GM19025 (cell line): ENCODE data around the gene POR.
"Not testable (repeated sequence)": the region's sequence is repeated elsewhere in the genome, so short reads cannot be mapped to it uniquely, and the experiment has no call there.

Experiments used
- ATAC-seq: cut with Tn5 transposase; IDR thresholded peaks from one replicate; pipeline ENCODE4 v1.9.1; 2021; ENCODE audit warnings: mild to moderate bottlenecking, low read depth, moderate library complexity; ENCODE audit not compliant: unreplicated experiment

The POR gene

DNA sequence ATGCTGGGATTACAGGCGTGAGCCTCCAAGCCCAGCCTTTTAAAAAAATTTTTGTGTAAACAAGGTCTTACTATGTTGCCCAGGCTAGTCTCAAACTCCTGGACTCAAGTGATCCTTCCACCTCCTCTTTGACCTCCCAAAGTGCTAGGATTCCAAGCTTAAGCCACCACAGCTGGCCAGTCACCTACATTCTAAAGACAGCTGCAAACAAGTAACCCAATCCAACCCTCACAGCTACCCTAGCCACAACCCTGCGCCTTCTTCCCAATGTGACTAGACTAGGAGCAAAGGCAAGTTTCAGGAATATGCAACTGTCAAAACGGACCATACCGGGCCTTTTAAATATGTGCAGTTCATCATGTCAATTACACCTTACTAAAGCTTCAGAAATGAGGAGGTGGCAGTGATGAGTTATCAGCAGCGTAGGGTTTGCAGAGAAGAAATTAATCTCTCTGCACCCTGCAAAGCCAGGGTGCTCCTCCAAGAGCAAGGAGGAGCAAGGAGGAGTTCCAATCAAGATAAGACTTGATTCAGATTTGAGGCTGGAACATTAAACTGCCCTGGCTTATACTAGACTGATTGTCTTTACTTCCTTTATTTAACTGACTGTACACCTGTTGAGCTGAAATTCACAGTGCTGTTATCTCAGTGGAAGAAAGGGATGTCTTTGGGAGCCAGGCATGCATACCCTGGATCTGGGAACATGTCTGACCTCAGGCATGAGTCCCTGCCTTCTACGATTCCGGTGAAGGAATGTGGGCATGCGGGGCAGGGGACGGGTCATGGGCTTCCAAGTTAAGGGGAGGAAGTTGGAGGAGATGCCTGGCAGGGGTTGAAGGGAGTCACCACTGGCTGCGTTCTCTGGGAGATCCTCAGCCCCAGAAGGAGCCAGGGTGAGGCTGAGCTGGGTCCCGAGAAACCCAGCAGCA, 95.0 kb downstream of the POR start:
- ATAC-seq = no peak

DNA sequence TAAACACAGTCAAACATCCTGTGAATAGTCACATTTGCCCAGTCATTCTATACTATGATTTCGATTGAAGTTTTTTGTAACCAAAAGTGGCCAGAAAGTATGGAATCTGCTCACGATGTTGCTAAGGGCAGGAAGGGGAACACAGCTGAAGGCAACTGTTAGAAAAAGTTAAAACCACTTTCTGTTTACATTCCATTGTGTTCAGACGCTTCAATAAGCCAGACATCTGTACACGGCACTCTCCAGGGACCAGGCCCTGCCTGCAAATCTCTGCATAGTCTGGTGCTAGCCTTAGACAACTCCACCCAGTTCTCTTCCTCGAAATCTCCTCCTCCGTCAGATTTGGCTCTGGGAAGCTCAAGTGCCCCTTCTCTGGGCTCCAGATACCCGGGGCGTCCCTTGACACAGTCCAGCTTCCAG, 96.5 kb downstream of the POR start:
- no peak for ATAC-seq

GRCh38 chr7:76016191-76016947, 101.4 kb downstream of the POR start:
- ATAC-seq = no peak

- ATAC-seq = not testable (repeated sequence)
Observed at GRCh38 chr7:76018520-76018919, 103.6 kb downstream of the POR start.

DNA sequence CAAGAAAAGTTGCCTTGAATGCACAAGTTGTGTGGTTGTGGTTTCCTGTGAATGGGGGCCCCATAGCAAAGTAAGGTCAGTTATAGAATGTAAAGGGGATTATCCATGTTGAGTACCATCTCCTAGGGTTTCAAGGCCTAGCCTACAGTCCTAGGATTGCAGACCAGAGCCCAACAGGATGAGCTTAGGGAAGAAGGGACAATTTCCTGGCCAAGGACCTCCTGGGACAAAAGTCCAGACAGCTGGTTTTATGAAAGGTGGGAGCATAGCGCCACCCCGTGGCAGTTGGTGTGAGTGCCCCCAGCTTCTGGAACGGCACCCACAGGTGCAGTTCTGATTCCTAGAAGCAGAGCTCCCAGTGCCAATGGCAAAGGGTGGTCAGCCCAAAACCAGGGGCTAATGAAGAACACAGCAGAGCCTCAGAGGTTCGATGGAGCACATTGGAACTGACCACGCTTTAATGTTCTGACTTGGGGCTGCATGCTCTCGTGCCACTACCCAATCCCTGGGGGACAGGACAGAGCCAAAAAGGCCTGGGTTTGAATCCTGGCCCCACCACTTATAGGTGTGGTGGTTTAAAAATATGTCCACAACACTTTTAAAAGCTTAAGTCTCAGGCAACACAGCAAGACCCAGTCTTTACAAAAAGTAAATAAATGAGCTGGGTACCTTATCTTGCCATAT, 105.2 kb downstream of the POR start:
- no peak for ATAC-seq

- ATAC-seq = no peak
Observed at GRCh38 chr7:76022026-76022780, 107.2 kb downstream of the POR start.

DNA sequence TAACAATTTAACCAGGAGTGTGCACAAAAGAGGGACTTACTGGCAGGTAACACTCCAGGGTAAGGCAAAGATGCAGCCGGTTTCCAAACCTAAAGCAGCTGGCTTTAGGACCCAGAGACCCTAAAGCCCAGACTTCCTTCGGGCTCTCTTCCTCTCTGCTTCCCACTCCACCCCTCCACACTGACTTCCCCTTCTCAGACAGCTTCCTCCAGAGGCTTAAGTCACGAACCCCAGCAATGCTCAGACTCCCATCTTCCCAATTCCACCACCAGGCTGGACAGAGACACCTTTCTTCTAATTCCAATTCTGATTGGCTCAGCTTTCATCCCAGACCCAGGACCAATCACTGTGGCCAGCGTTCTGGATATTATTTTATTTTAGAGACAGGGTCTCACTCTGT, 108.0 kb downstream of the POR start:
- no peak for ATAC-seq

- ATAC-seq = not testable (repeated sequence)
Observed at GRCh38 chr7:76029682-76030081, 114.7 kb downstream of the POR start.

GRCh38 chr7:76031964-76032363, 117.0 kb downstream of the POR start:
- ATAC-seq = no peak
